PFSK-1 (cell line): ENCODE results near the gene ZNF277.

ENCODE experiments used
- POLR2AphosphoS5 ChIP-seq: IDR thresholded peaks from 2 replicates; pipeline ENCODE4 v1.6.1; 2012; ENCODE audit warnings: low read depth, mild to moderate bottlenecking, control low read depth, low read length, moderate library complexity
- SIN3A ChIP-seq: IDR thresholded peaks from 2 replicates; pipeline ENCODE4 v1.6.1; 2012; ENCODE audit warnings: mild to moderate bottlenecking, low read length, moderate library complexity, borderline replicate concordance; ENCODE audit not compliant: insufficient read depth
- TAF1 ChIP-seq: IDR thresholded peaks from 2 replicates; pipeline ENCODE4 v1.6.1; 2012; ENCODE audit warnings: low read length, control low read depth, borderline replicate concordance; ENCODE audit not compliant: insufficient read depth

DNA sequence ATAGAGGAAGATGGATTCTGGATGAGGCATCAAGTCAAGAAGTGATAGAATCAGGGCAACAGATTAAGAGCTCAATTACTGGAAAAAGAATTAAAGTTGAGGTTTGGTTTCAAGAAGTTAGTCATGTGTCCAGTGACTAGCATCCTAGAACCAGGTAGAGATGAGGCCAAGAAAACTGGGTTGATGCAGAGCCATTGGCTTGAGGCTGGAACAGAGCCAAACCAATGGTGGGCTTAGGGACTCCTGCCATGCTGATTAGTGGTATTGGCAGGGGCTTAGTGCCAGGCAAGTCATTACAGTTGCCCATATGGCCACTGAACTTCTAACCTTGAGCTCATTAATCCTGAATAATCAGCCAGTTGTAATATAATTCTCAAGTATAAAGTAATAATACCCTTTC is 18.5 kb downstream of the ZNF277 start:
- no peak for TF ChIP-seq TAF1
- no peak for TF ChIP-seq SIN3A
- no peak for TF ChIP-seq POLR2AphosphoS5
